Measurements from ENCODE around the gene ABCD3.

The ABCD3 gene

DNA sequence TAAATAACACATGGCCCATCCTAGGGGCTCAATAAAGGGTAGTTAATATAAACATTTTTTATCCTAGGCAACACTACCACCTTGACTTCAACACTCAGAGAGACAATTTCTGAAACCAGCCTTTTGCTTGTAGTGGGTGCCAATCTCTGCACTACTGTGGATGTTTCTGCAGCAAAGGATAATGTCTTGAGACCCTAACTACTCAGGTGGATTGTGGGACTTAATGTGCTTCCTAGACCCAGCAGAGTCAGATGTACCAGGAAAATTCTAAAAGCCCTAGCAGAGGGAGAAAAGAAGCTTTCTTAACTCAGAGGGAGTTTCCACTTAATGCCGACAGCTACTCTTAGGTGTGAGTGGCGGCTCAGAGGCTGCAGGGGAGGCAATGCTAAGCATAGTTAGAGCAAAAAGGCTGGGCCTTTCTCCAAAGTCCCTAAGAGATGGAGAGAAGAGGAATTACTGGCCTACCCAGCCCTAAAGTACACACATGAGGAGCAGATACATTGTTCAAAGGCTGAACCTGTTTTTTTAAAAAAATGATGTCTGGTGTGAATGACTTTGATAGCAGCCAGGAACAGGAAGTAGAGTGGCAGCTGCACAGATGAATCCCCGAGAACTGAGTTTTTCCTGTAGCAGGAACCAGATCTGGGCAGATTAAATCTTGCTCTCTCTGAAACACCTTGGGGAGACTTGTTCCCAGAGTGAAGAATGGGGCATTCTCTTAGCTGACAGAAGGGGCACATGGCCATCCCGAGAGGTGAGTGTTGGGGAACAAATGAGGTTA is 33.5 kb upstream of the ABCD3 start:
- Histone ChIP-seq H3K27me3 (ENCODE audit: insufficient read depth, low read depth, severe bottlenecking) (no peaks in the 10 kb centered on the region), H3K27ac (no peak overlapping the region), H3K9me3 (ENCODE audit: severe bottlenecking) (no peaks in the 10 kb centered on the region), H3K36me3 (no peaks in the 10 kb centered on the region), H3K4me3 (ENCODE audit: low read depth, low read length) (no peak overlapping the region)
- no peak for TF ChIP-seq CTCF (IDR thresholded peaks at IDR 0.05; ENCODE audit: low read depth, low read length)
- DNase-seq: no peak

GRCh38 chr1:94385308-94385929 is 32.8 kb upstream of the ABCD3 start:
- DNase-seq: no peak
- H3K36me3 ChIP-seq: no peaks in the 10 kb centered on the region
- H3K4me3 ChIP-seq (ENCODE audit: low read depth, low read length): no peak overlapping the region
- no peaks in the 10 kb centered on the region for H3K9me3 ChIP-seq (ENCODE audit: severe bottlenecking)
- no peak for TF ChIP-seq CTCF (IDR thresholded peaks at IDR 0.05; ENCODE audit: low read depth, low read length)
- no peak overlapping the region for H3K27ac ChIP-seq
- H3K27me3 ChIP-seq (ENCODE audit: insufficient read depth, low read depth, severe bottlenecking): no peaks in the 10 kb centered on the region

DNA sequence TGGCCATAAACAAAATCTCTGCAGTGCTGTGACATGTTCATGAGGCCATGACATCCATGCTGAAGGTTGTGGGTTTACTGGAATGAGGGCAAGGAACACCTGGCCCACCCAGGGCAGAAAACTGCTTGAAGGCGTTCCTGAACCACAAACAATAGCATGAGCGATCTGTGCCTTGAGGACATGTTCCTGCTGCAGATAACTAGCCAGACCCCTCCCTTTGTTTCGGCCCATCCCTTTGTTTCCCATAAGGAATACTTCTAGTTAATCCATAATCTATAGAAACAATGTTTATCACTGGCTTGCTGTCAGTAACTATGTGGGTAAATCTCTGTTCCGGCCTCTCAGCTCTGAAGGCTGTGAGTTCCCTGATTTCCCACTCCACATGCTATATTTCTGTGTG is 28.9 kb upstream of the ABCD3 start:
- H3K4me3 ChIP-seq (ENCODE audit: low read depth, low read length): no peak overlapping the region
- TF ChIP-seq CTCF (IDR thresholded peaks at IDR 0.05; ENCODE audit: low read depth, low read length): no peak
- H3K27me3 ChIP-seq (ENCODE audit: insufficient read depth, low read depth, severe bottlenecking): no peaks in the 10 kb centered on the region
- no peaks in the 10 kb centered on the region for H3K9me3 ChIP-seq (ENCODE audit: severe bottlenecking)
- DNase-seq: no peak
- H3K27ac ChIP-seq: no peak overlapping the region
- H3K36me3 ChIP-seq: no peaks in the 10 kb centered on the region

DNA sequence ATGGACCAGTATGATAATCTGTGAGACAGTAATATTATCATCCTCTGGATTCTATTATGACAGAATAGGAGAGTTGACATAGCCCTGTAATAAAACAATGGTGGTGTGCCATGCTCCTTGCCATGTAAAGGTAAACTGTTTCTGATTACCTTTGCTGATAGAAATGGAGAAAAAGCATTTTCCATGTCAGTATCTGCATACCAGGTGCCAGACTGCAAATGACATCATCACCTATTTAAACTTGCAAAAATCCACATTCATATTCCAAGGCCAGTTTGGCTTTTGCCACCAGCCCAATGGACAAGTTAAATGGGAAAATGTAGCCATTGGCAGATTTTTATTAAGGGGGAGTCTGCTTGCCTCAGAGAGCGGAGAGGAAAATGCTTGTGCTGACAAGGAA is 23.9 kb upstream of the ABCD3 start:
- DNase-seq: no peak
- Histone ChIP-seq H3K27ac (no peak overlapping the region), H3K36me3 (no peaks in the 10 kb centered on the region), H3K4me3 (ENCODE audit: low read depth, low read length) (no peak overlapping the region), H3K9me3 (ENCODE audit: severe bottlenecking) (no peaks in the 10 kb centered on the region), H3K27me3 (ENCODE audit: insufficient read depth, low read depth, severe bottlenecking) (no peaks in the 10 kb centered on the region)
- TF ChIP-seq CTCF (IDR thresholded peaks at IDR 0.05; ENCODE audit: low read depth, low read length): no peak

GRCh38 chr1:94395231-94395630 is 23.0 kb upstream of the ABCD3 start:
- no peak overlapping the region for H3K4me3 ChIP-seq (ENCODE audit: low read depth, low read length)
- TF ChIP-seq CTCF (IDR thresholded peaks at IDR 0.05; ENCODE audit: low read depth, low read length): no peak
- no peaks in the 10 kb centered on the region for H3K36me3 ChIP-seq
- no peaks in the 10 kb centered on the region for H3K27me3 ChIP-seq (ENCODE audit: insufficient read depth, low read depth, severe bottlenecking)
- H3K9me3 ChIP-seq (ENCODE audit: severe bottlenecking): no peaks in the 10 kb centered on the region
- DNase-seq: no peak
- H3K27ac ChIP-seq: no peak overlapping the region

Data from WERI-Rb-1 (cell line).